CD14-positive monocyte (primary cell): Measurements from ENCODE around the gene ATG3. TPM values are rescaled to one million over a fixed set of nuclear protein-coding genes. Genes with fewer than 3 reads are reported as not detected.

Experiments
- DNase-seq, 3 donors: peaks; one replicate each; pipeline ENCODE4 v3.0.0-alpha.2; 2011 to 2022
- H2AFZ ChIP-seq: 2 replicates; pipeline ENCODE4 v1.6.0; 2012; ENCODE audit warnings: mild to moderate bottlenecking, low read depth, low read length, inconsistent platforms; ENCODE audit not compliant: insufficient read depth, poor library complexity, severe bottlenecking
- H3K27ac ChIP-seq, 2 donors: 1 replicate in 1 of 2; 2 replicates in 1 of 2; pipeline ENCODE4 v1.5.1; 2012 to 2013; ENCODE audit warnings: low read length in 2 of 2, control low read depth in 1 of 2, inconsistent platforms in 1 of 2, low read depth in 1 of 2, mild to moderate bottlenecking in 1 of 2
- H3K27me3 ChIP-seq, 2 donors: one replicate each; pipeline versions ENCODE4 v1.6.0 to v1.6.1; 2011 to 2013; ENCODE audit warnings: low read length in 2 of 2; ENCODE audit not compliant: control insufficient read depth in 2 of 2, insufficient read depth in 2 of 2
- H3K36me3 ChIP-seq, 2 donors: replicated peaks in 1 of 2; 1 replicate in 1 of 2; 2 replicates in 1 of 2; pipeline versions ENCODE4 v1.5.1 to v1.6.1; 2012 to 2013; ENCODE audit warnings: low read length in 2 of 2, control low read depth in 1 of 2, inconsistent platforms in 1 of 2, mild to moderate bottlenecking in 1 of 2; ENCODE audit not compliant: insufficient read depth in 2 of 2, control insufficient read depth in 1 of 2
- H3K4me1 ChIP-seq, 2 donors: 1 replicate in 1 of 2; 2 replicates in 1 of 2; pipeline versions ENCODE4 v1.5.1 to v1.6.1; 2012 to 2013; ENCODE audit warnings: low read length in 2 of 2, control low read depth in 1 of 2, inconsistent platforms in 1 of 2, mild to moderate bottlenecking in 1 of 2, moderate library complexity in 1 of 2; ENCODE audit not compliant: insufficient read depth in 2 of 2, control insufficient read depth in 1 of 2
- H3K4me2 ChIP-seq: replicated peaks from 2 replicates; pipeline ENCODE3; 2012; ENCODE audit warnings: low read length, moderate library complexity, mild to moderate bottlenecking; ENCODE audit not compliant: poor library complexity, severe bottlenecking; ENCODE audit errors: extremely low read depth
- H3K4me3 ChIP-seq, 3 experiments: fragments of 200-600 bp in 1 of 3; sonication (generic) in 1 of 3; replicated peaks in 1 of 3; 1 replicate in 2 of 3; 2 replicates in 1 of 3; pipeline ENCODE4 v1.5.1; 2011 to 2013; ENCODE audit warnings: low read length in 3 of 3, mild to moderate bottlenecking in 3 of 3, control low read depth in 2 of 3, low read depth in 2 of 3, inconsistent platforms in 1 of 3, moderate library complexity in 1 of 3
- H3K79me2 ChIP-seq: 2 replicates; pipeline ENCODE4 v1.6.0; 2012; ENCODE audit warnings: mild to moderate bottlenecking, control low read depth, inconsistent platforms, low read length, moderate library complexity; ENCODE audit not compliant: insufficient read depth
- H3K9ac ChIP-seq: 2 replicates; pipeline ENCODE4 v1.6.0; 2017; ENCODE audit warnings: low read length, mild to moderate bottlenecking; ENCODE audit not compliant: insufficient read depth, poor library complexity, severe bottlenecking
- H3K9me3 ChIP-seq, 2 donors: replicated peaks in 1 of 2; 1 replicate in 1 of 2; 2 replicates in 1 of 2; pipeline versions ENCODE4 v1.5.1 to v1.6.1; 2012 to 2013; ENCODE audit warnings: low read length in 2 of 2, control low read depth in 1 of 2; ENCODE audit not compliant: control insufficient read depth in 1 of 2, insufficient read depth in 1 of 2
- H4K20me1 ChIP-seq: 2 replicates; pipeline ENCODE4 v1.6.0; 2012; ENCODE audit warnings: mild to moderate bottlenecking, low read length, control low read depth, moderate library complexity; ENCODE audit not compliant: insufficient read depth
- H3K27ac Mint-ChIP-seq, 7 donors: one replicate each; pipeline ENCODE4 v1.8.0; 2020; ENCODE audit warnings: mild to moderate bottlenecking in 7 of 7, mixed read lengths in 7 of 7, moderate library complexity in 6 of 7, inconsistent platforms in 2 of 7
- H3K27me3 Mint-ChIP-seq, 3 donors: one replicate each; pipeline ENCODE4 v1.8.0; 2021 to 2022; ENCODE audit warnings: low read depth in 3 of 3, mild to moderate bottlenecking in 3 of 3, mixed read lengths in 3 of 3, moderate library complexity in 3 of 3, inconsistent platforms in 1 of 3
- H3K36me3 Mint-ChIP-seq, 2 donors: one replicate each; pipeline ENCODE4 v1.8.0; 2020; ENCODE audit warnings: mixed read lengths in 2 of 2, inconsistent platforms in 1 of 2, mild to moderate bottlenecking in 1 of 2
- H3K4me1 Mint-ChIP-seq: one replicate; pipeline ENCODE4 v1.8.0; 2020; ENCODE audit warnings: mild to moderate bottlenecking, mixed read lengths
- H3K4me3 Mint-ChIP-seq, 2 donors: one replicate each; pipeline ENCODE4 v1.8.0; 2020; ENCODE audit warnings: mild to moderate bottlenecking in 2 of 2, mixed read lengths in 2 of 2, moderate library complexity in 1 of 2
- H3K9me3 Mint-ChIP-seq, 7 donors: one replicate each; pipeline ENCODE4 v1.8.0; 2020 to 2022; ENCODE audit warnings: mixed read lengths in 7 of 7, mild to moderate bottlenecking in 6 of 7, moderate library complexity in 6 of 7, inconsistent platforms in 2 of 7
- CTCF ChIP-seq: fragments of 200-600 bp; IDR thresholded peaks from one replicate; pipeline ENCODE4 v1.8.0; 2022; ENCODE audit warnings: antibody characterized with exemption, mild to moderate bottlenecking
- WGBS: methylation state at CpG from one replicate; pipeline ENCODE4 v1.1.5; 2013; ENCODE audit warnings: missing lambda C conversion rate; ENCODE audit not compliant: insufficient coverage; 5-methylcytosine and 5-hydroxymethylcytosine counted together
- intact Hi-C, 2 donors: fragments of 100-400 bp; cut with micrococcal nuclease; formaldehyde crosslinking; loops; one replicate each; pipeline versions ENCODE4 v1.15.0 to v1.15.1; 2023
- polyA plus RNA-seq, 3 donors: library from polyadenylated mRNA; depleted of rRNA in 1 of 3; unstranded in 2 of 3; stranded (reverse) in 1 of 3; fragments of 300-500 nt in 2 of 3; fragments of >200 nt in 1 of 3; fragmentation: Illumina TruSeq in 2 of 3; gene quantifications; 1 replicate in 2 of 3; 2 replicates in 1 of 3; pipeline ENCODE4 v1.2.3, GENCODE V29; 2012 to 2021

The ATG3 gene
- polyA plus RNA-seq, 3 donors: 99.8 to 288 (median 226) TPM

- Histone ChIP-seq H3K27ac (peak overlapping the region; percentile 98 to 99), H2AFZ (peak overlapping the region; percentile 86), H3K4me1 (peaks cover 42 to 47% of the 10 kb centered on the region in 2 donors), H3K9me3 (no peaks in the 10 kb centered on the region), H3K4me2 (peak overlapping the region; percentile 88), H3K4me3 (peak overlapping the region; percentile 58 to 99 (median 94)), H3K79me2 (peaks cover 84% of the 10 kb centered on the region), H3K27me3 (no peaks in the 10 kb centered on the region), H3K9ac (peak overlapping the region; percentile 89), H4K20me1 (no peaks in the 10 kb centered on the region), H3K36me3 (peaks cover 8 to 21% of the 10 kb centered on the region in 2 donors)
- 1% methylated on average over 27 of the region's 29 CpGs for WGBS
- Mint-ChIP-seq H3K27me3 (no peaks in the 10 kb centered on the region), H3K4me3 (peak overlapping the region; percentile 95 to 97), H3K27ac (peak overlapping the region; percentile 98 to 100 (median 99)), H3K4me1 (peaks cover 47% of the 10 kb centered on the region), H3K9me3 (no peaks in the 10 kb centered on the region), H3K36me3 (peaks cover 26 to 36% of the 10 kb centered on the region in 2 donors)
- TF ChIP-seq CTCF: no peak
- intact Hi-C loops: no loop called here
- no peak for DNase-seq
Measured at GRCh38 chr3:112561484-112561733, 353 bp downstream of the ATG3 start.

GRCh38 chr3:112560721-112561483 is 860 bp downstream of the ATG3 start:
- H2AFZ ChIP-seq: peak overlapping the region; percentile 86
- peaks cover 8 to 16% of the 10 kb centered on the region in 2 donors for H3K36me3 ChIP-seq
- H3K79me2 ChIP-seq: peaks cover 85% of the 10 kb centered on the region
- H3K9me3 ChIP-seq: no peaks in the 10 kb centered on the region
- no peaks in the 10 kb centered on the region for H4K20me1 ChIP-seq
- peaks cover 42 to 51% of the 10 kb centered on the region in 2 donors for H3K4me1 ChIP-seq
- peak overlapping the region; percentile 89 for H3K9ac ChIP-seq
- Mint-ChIP-seq H3K9me3 (no peaks in the 10 kb centered on the region), H3K27ac (peak overlapping the region; percentile 98 to 100 (median 99)), H3K36me3 (peaks cover 23 to 31% of the 10 kb centered on the region in 2 donors), H3K4me3 (peak overlapping the region; percentile 95 to 97), H3K4me1 (peaks cover 50% of the 10 kb centered on the region), H3K27me3 (no peaks in the 10 kb centered on the region)
- H3K4me3 ChIP-seq: peak overlapping the region; percentile 58 to 99 (median 94)
- no peaks in the 10 kb centered on the region for H3K27me3 ChIP-seq
- peak overlapping the region; percentile 88 for H3K4me2 ChIP-seq
- H3K27ac ChIP-seq: peak overlapping the region; percentile 98 to 99
- intact Hi-C loops: no loop called here
- WGBS: 0% methylated on average over 22 of the region's 29 CpGs
- DNase-seq: peak; percentile 47 to 76 (median 63)
- no peak for TF ChIP-seq CTCF
